Measurements from ENCODE around the gene CAMK2D. TPM values are rescaled to one million over a fixed set of nuclear protein-coding genes. Genes with fewer than 3 reads are reported as not detected.

Gene CAMK2D
- total RNA-seq, 2 experiments from 2014 or later = 29.9 to 32.9 TPM

DNA sequence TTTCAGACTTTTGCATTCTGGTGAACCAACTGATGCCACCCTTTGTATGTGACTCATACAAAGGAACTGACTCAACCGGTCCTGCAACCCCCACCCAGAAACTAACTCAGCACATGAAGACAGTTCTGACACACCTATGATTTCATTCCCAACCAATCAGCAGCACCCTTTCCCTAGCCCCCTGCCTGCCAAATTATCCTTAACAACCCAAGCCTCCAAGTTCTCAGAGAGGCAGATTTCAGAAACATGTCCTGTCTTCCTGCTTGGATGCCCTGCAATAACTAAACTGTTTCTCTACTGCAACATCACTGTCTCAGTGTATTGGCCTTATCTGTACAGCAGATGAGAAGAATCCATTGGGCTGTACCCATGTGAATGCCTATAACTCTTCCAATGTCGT is 284.7 kb downstream of the CAMK2D start:
- ATAC-seq (ENCODE audit: poor library complexity) = no peak
- no peak for DNase-seq
- Histone ChIP-seq H3K4me1 (ENCODE audit: insufficient read depth, low read length) (no peaks in the 10 kb centered on the region), H3K27me3 (ENCODE audit: control insufficient read depth in 1 of 2, insufficient read depth in 2 of 2, low read length in 2 of 2) (no peaks in the 10 kb centered on the region), H3K27ac (ENCODE audit: low read depth in 1 of 2, low read length in 2 of 2) (no peak overlapping the region), H3K36me3 (ENCODE audit: insufficient read depth, low read length) (peaks cover 13% of the 10 kb centered on the region), H3K9me3 (ENCODE audit: control insufficient read depth in 1 of 2, insufficient read depth in 1 of 2, low read length in 2 of 2) (peaks cover 0 to 9% of the 10 kb centered on the region in 2 experiments), H3K4me3 (ENCODE audit: low read length) (no peak overlapping the region)
- H3K9me3 Mint-ChIP-seq = peaks cover 5% of the 10 kb centered on the region
- ChIA-PET POLR2A (no interaction called here), CTCF (no interaction called here)
- H3K36me3 Mint-ChIP-seq (ENCODE audit: low read depth) = peaks cover 65% of the 10 kb centered on the region
- no peak overlapping the region for H3K4me3 Mint-ChIP-seq
- intact Hi-C loops (cut with DNase I, micrococcal nuclease) = no loop called here
- no peak overlapping the region for H3K27ac Mint-ChIP-seq
- TF ChIP-seq CTCF (IDR thresholded peaks at IDR 0.05) = no peak
- H3K4me1 Mint-ChIP-seq (ENCODE audit: low read depth) = no peaks in the 10 kb centered on the region
- no peaks in the 10 kb centered on the region for H3K27me3 Mint-ChIP-seq

GRCh38 chr4:113474017-113474416 is 287.5 kb downstream of the CAMK2D start:
- Mint-ChIP-seq H3K36me3 (ENCODE audit: low read depth) (peaks cover 65% of the 10 kb centered on the region), H3K27ac (no peak overlapping the region), H3K9me3 (peaks cover 3% of the 10 kb centered on the region), H3K4me1 (ENCODE audit: low read depth) (no peaks in the 10 kb centered on the region), H3K4me3 (no peak overlapping the region), H3K27me3 (no peaks in the 10 kb centered on the region)
- H3K36me3 ChIP-seq (ENCODE audit: insufficient read depth, low read length) = peaks cover 9% of the 10 kb centered on the region
- CTCF ChIA-PET = no interaction called here
- no peak for TF ChIP-seq CTCF (IDR thresholded peaks at IDR 0.05)
- no peak for DNase-seq
- intact Hi-C loops (cut with DNase I, micrococcal nuclease) = no loop called here
- POLR2A ChIA-PET = no interaction called here
- ATAC-seq (ENCODE audit: poor library complexity) = no peak
- H3K27ac ChIP-seq (ENCODE audit: low read depth in 1 of 2, low read length in 2 of 2) = no peak overlapping the region
- H3K4me3 ChIP-seq (ENCODE audit: low read length) = no peak overlapping the region
- H3K4me1 ChIP-seq (ENCODE audit: insufficient read depth, low read length) = no peaks in the 10 kb centered on the region
- no peaks in the 10 kb centered on the region for H3K27me3 ChIP-seq (ENCODE audit: control insufficient read depth in 1 of 2, insufficient read depth in 2 of 2, low read length in 2 of 2)
- H3K9me3 ChIP-seq (ENCODE audit: control insufficient read depth in 1 of 2, insufficient read depth in 1 of 2, low read length in 2 of 2) = peaks cover 0 to 5% of the 10 kb centered on the region in 2 experiments

GRCh38 chr4:113472864-113473263 is 288.7 kb downstream of the CAMK2D start:
- no peaks in the 10 kb centered on the region for H3K9me3 Mint-ChIP-seq
- ATAC-seq (ENCODE audit: poor library complexity) (no peak), DNase-seq (no peak)
- H3K36me3 Mint-ChIP-seq (ENCODE audit: low read depth) = peaks cover 53% of the 10 kb centered on the region
- Histone ChIP-seq H3K4me1 (ENCODE audit: insufficient read depth, low read length) (no peaks in the 10 kb centered on the region), H3K4me3 (ENCODE audit: low read length) (no peak overlapping the region), H3K36me3 (ENCODE audit: insufficient read depth, low read length) (no peaks in the 10 kb centered on the region), H3K27me3 (ENCODE audit: control insufficient read depth in 1 of 2, insufficient read depth in 2 of 2, low read length in 2 of 2) (no peaks in the 10 kb centered on the region), H3K9me3 (ENCODE audit: control insufficient read depth in 1 of 2, insufficient read depth in 1 of 2, low read length in 2 of 2) (peaks cover 0 to 5% of the 10 kb centered on the region in 2 experiments), H3K27ac (ENCODE audit: low read depth in 1 of 2, low read length in 2 of 2) (no peak overlapping the region)
- no peak overlapping the region for H3K4me3 Mint-ChIP-seq
- TF ChIP-seq CTCF (IDR thresholded peaks at IDR 0.05) = no peak
- intact Hi-C loops (cut with DNase I, micrococcal nuclease) = no loop called here
- ChIA-PET CTCF (no interaction called here), POLR2A (no interaction called here)
- H3K27ac Mint-ChIP-seq = no peak overlapping the region
- H3K27me3 Mint-ChIP-seq = no peaks in the 10 kb centered on the region
- no peaks in the 10 kb centered on the region for H3K4me1 Mint-ChIP-seq (ENCODE audit: low read depth)

Measured in CD4-positive, alpha-beta T cell (primary cell).